Measurements from ENCODE around the gene SPINT2. TPM values are rescaled to one million over a fixed set of nuclear protein-coding genes. Genes with fewer than 3 reads are reported as not detected.

The SPINT2 gene
- polyA plus RNA-seq, 2 of the 4 experiments (the other 2 are of a cell fraction), result 291 to 343 TPM

GRCh38 chr19:38245826-38246498 is 18.4 kb upstream of the SPINT2 start:
- ATAC-seq, result no peak
- TF ChIP-seq HOXA7 (CRISPR knock-in tag; IDR thresholded peaks at IDR 0.05) (no peak), JUNB (IDR thresholded peaks at IDR 0.05) (no peak), ELK1 (IDR thresholded peaks at IDR 0.05; ENCODE audit: low read depth, low read length) (no peak), CEBPB (IDR thresholded peaks at IDR 0.05) (peak in 1 of 2 experiments; percentile 38; a peak in 1 of 4 replicates)
- H3K4me1 ChIP-seq, result peaks cover 3% of the 10 kb centered on the region; the same call in 2 of the 3 replicates
- FAIRE-seq, result no peak
- 85% methylated on average over 14 of the region's 14 CpGs for WGBS (ENCODE audit: missing lambda C conversion rate)
- no peak overlapping the region for H3K27ac ChIP-seq
- H3K9me3 ChIP-seq, result no peaks in the 10 kb centered on the region
- POLR2A ChIA-PET, result interaction anchor here (0.6 to 1.8 kb wide), 4 partner anchors 10 to 58 kb away, joined by 3 to 4 read pairs (median 3); partner anchors contain the start of gene C19orf33
- no peak overlapping the region for H3K4me2 ChIP-seq
- CTCF ChIA-PET, result interaction anchor here (0.6 to 33.5 kb wide), 21 partner anchors 5 to 1230 kb away, joined by 3 to 1052 read pairs (median 9); partner anchors contain the start of genes CATSPERG, GGN, KCNK6 and MRPS12
- DNase-seq (ENCODE audit: low read depth in 1 of 2, low spot score in 1 of 2), result no peak
- no peak overlapping the region for H3K4me3 ChIP-seq

- ChIA-PET CTCF (interaction anchor here (0.6 to 33.5 kb wide), 15 partner anchors 4 to 531 kb away, joined by 3 to 1052 read pairs (median 9); partner anchors contain the start of genes CATSPERG, GGN, KCNK6 and PPP1R14A), POLR2A (interaction anchor here (1.1 to 1.8 kb wide), 2 partner anchors 9 to 57 kb away, joined by 3 to 4 read pairs; partner anchors contain the start of gene C19orf33)
- Histone ChIP-seq H3K4me3 (no peak overlapping the region), H3K4me1 (peaks cover 15% of the 10 kb centered on the region), H3K27ac (no peak overlapping the region), H3K4me2 (no peak overlapping the region), H3K9me3 (no peaks in the 10 kb centered on the region)
- no peak for DNase-seq (ENCODE audit: low read depth in 1 of 2, low spot score in 1 of 2)
- no peak for ATAC-seq
- peak; percentile 32 for FAIRE-seq
- WGBS (ENCODE audit: missing lambda C conversion rate), result 70% methylated on average over 5 of the region's 5 CpGs
- no peak for TF ChIP-seq SREBF2 (IDR thresholded peaks at IDR 0.05)
- TF ChIP-seq JUN (IDR thresholded peaks at IDR 0.05), result no peak
- TF ChIP-seq EHF (CRISPR knock-in tag; IDR thresholded peaks at IDR 0.05), result no peak
- TF ChIP-seq ZFP36 (IDR thresholded peaks at IDR 0.05; ENCODE audit: borderline replicate concordance, partially characterized antibody), result peak; percentile 45
These were observed 17.2 kb upstream of the SPINT2 start for GRCh38 chr19:38247126-38247525.

- ATAC-seq, result no peak
- no peak overlapping the region for H3K4me3 ChIP-seq
- H3K4me1 ChIP-seq, result peaks cover 18% of the 10 kb centered on the region
- no peaks in the 10 kb centered on the region for H3K9me3 ChIP-seq
- ChIA-PET POLR2A (interaction anchor here (1.8 kb wide), 1 partner anchor 8 kb away, joined by 3 read pairs; no protein-coding TSS in a partner anchor), CTCF (interaction anchor here (0.7 to 33.5 kb wide), 12 partner anchors 3 to 349 kb away, joined by 3 to 1052 read pairs (median 34); partner anchors contain the start of genes CATSPERG, GGN, KCNK6 and PPP1R14A)
- no peak overlapping the region for H3K4me2 ChIP-seq
- WGBS (ENCODE audit: missing lambda C conversion rate), result 71% methylated on average over 9 of the region's 9 CpGs
- DNase-seq (ENCODE audit: low read depth in 1 of 2, low spot score in 1 of 2), result no peak
- peak; percentile 43 for FAIRE-seq
- no peak overlapping the region for H3K27ac ChIP-seq
- TF ChIP-seq EHMT2 (IDR thresholded peaks at IDR 0.05; ENCODE audit: low read depth) (no peak), ZSCAN20 (CRISPR knock-in tag; IDR thresholded peaks at IDR 0.05) (no peak), POLR2A (IDR thresholded peaks at IDR 0.05; ENCODE audit: low read length) (no peak), RNF2 (IDR thresholded peaks at IDR 0.05; ENCODE audit: borderline replicate concordance, low read depth) (no peak), BCL3 (IDR thresholded peaks at IDR 0.05) (no peak), MAZ (IDR thresholded peaks at IDR 0.05; ENCODE audit: borderline replicate concordance, low read depth, low read length) (no peak), NPAS2 (CRISPR knock-in tag; IDR thresholded peaks at IDR 0.05; ENCODE audit: borderline replicate concordance) (no peak), CBX2 (IDR thresholded peaks at IDR 0.05; ENCODE audit: borderline replicate concordance, low read depth) (no peak), MAFK (IDR thresholded peaks at IDR 0.05; ENCODE audit: partially characterized antibody) (no peak), HEYL (CRISPR knock-in tag; IDR thresholded peaks at IDR 0.05) (no peak), MAX (IDR thresholded peaks at IDR 0.05) (peak; percentile 36; the same call in 1 of the 2 replicates), SREBF2 (IDR thresholded peaks at IDR 0.05) (no peak), EP300 (IDR thresholded peaks at IDR 0.05) (no peak), KDM1A (IDR thresholded peaks at IDR 0.05; ENCODE audit: low read depth) (peak; percentile 96), BHLHE40 (IDR thresholded peaks at IDR 0.05; ENCODE audit: low read depth, low read length) (no peak), ELK1 (IDR thresholded peaks at IDR 0.05; ENCODE audit: low read depth, low read length) (no peak), KDM5A (IDR thresholded peaks at IDR 0.05) (no peak), RARB (CRISPR knock-in tag; IDR thresholded peaks at IDR 0.05) (no peak), EHF (CRISPR knock-in tag; IDR thresholded peaks at IDR 0.05) (no peak), HDAC2 (IDR thresholded peaks at IDR 0.05) (peak; percentile 88; the same call in 1 of the 2 replicates), TFCP2L1 (CRISPR knock-in tag; IDR thresholded peaks at IDR 0.05) (no peak), ATOH8 (CRISPR knock-in tag; IDR thresholded peaks at IDR 0.05; ENCODE audit: low read depth) (no peak)
These were observed 16.6 kb upstream of the SPINT2 start for GRCh38 chr19:38247734-38248268.
